ENCODE measurements around the gene KIAA0825.
"Not testable (repeated sequence)": the region's sequence is repeated elsewhere in the genome, so short reads cannot be mapped to it uniquely, and the experiment has no call there.

KIAA0825 gene

GRCh38 chr5:94217216-94217615, 401.2 kb downstream of the KIAA0825 start:
- Histone ChIP-seq H3K4me3 (no peak overlapping the region), H3K27ac (no peak overlapping the region)

- no peak overlapping the region for H3K27ac ChIP-seq
- H3K4me3 ChIP-seq: no peak overlapping the region
Measured at GRCh38 chr5:94212476-94212875, 405.9 kb downstream of the KIAA0825 start.

- H3K4me3 ChIP-seq: no peak overlapping the region
Measured at GRCh38 chr5:94209774-94210355, 408.5 kb downstream of the KIAA0825 start.

GRCh38 chr5:94209272-94209671, 409.1 kb downstream of the KIAA0825 start:
- no peak overlapping the region for H3K27ac ChIP-seq
- no peak overlapping the region for H3K4me3 ChIP-seq

More at GRCh38 chr5:94209774-94210355, 408.5 kb downstream of the KIAA0825 start:
- no peak overlapping the region for H3K27ac ChIP-seq

GRCh38 chr5:94199566-94199965, 418.8 kb downstream of the KIAA0825 start:
- Histone ChIP-seq H3K4me3 (no peak overlapping the region), H3K27ac (no peak overlapping the region)

GRCh38 chr5:94197970-94198369, 420.4 kb downstream of the KIAA0825 start:
- no peak overlapping the region for H3K4me3 ChIP-seq

GRCh38 chr5:94196953-94197352, 421.5 kb downstream of the KIAA0825 start:
- no peak overlapping the region for H3K27ac ChIP-seq
- no peak overlapping the region for H3K4me3 ChIP-seq

More at GRCh38 chr5:94197970-94198369, 420.4 kb downstream of the KIAA0825 start:
- H3K27ac ChIP-seq: no peak overlapping the region

GRCh38 chr5:94192658-94193391, 425.6 kb downstream of the KIAA0825 start:
- H3K27ac ChIP-seq: no peak overlapping the region
- no peak overlapping the region for H3K4me3 ChIP-seq

- Histone ChIP-seq H3K27ac (no peak overlapping the region), H3K4me3 (no peak overlapping the region)
Measured at GRCh38 chr5:94191604-94192003, 426.8 kb downstream of the KIAA0825 start.

- no peak overlapping the region for H3K27ac ChIP-seq
- H3K4me3 ChIP-seq: no peak overlapping the region
Measured at GRCh38 chr5:94188725-94189124, 429.7 kb downstream of the KIAA0825 start.

GRCh38 chr5:94184870-94185269, 433.5 kb downstream of the KIAA0825 start:
- H3K27ac ChIP-seq: no peak overlapping the region
- no peak overlapping the region for H3K4me3 ChIP-seq

GRCh38 chr5:94181895-94182294, 436.5 kb downstream of the KIAA0825 start:
- no peak overlapping the region for H3K27ac ChIP-seq
- no peak overlapping the region for H3K4me3 ChIP-seq

- no peak overlapping the region for H3K4me3 ChIP-seq
- H3K27ac ChIP-seq: no peak overlapping the region
Measured at GRCh38 chr5:94180761-94181160, 437.6 kb downstream of the KIAA0825 start.

- no peak overlapping the region for H3K4me3 ChIP-seq
- H3K27ac ChIP-seq: no peak overlapping the region
Measured at GRCh38 chr5:94175912-94176311, 442.5 kb downstream of the KIAA0825 start.

GRCh38 chr5:94174748-94175411, 443.5 kb downstream of the KIAA0825 start:
- H3K4me3 ChIP-seq: no peak overlapping the region
- H3K27ac ChIP-seq: no peak overlapping the region

GRCh38 chr5:94173100-94173499, 445.3 kb downstream of the KIAA0825 start:
- no peak overlapping the region for H3K27ac ChIP-seq
- H3K4me3 ChIP-seq: no peak overlapping the region

GRCh38 chr5:94171070-94171469, 447.3 kb downstream of the KIAA0825 start:
- H3K4me3 ChIP-seq, H3K27ac ChIP-seq: not testable (repeated sequence)

GRCh38 chr5:94170158-94170557, 448.2 kb downstream of the KIAA0825 start:
- H3K27ac ChIP-seq, H3K4me3 ChIP-seq: not testable (repeated sequence)

GRCh38 chr5:94168151-94168550, 450.3 kb downstream of the KIAA0825 start:
- H3K4me3 ChIP-seq: no peak overlapping the region

GRCh38 chr5:94161801-94162200, 456.6 kb downstream of the KIAA0825 start:
- Histone ChIP-seq H3K27ac (no peak overlapping the region), H3K4me3 (no peak overlapping the region)

More at GRCh38 chr5:94168151-94168550, 450.3 kb downstream of the KIAA0825 start:
- H3K27ac ChIP-seq: no peak overlapping the region

GRCh38 chr5:94159144-94159543, 459.3 kb downstream of the KIAA0825 start:
- no peak overlapping the region for H3K4me3 ChIP-seq
- no peak overlapping the region for H3K27ac ChIP-seq

Measured in skin epidermis (tissue), 12 donors.